ENCODE results near the gene GGN. TPM values are rescaled to one million over a fixed set of nuclear protein-coding genes. Genes with fewer than 3 reads are reported as not detected.

Gene GGN
- total RNA-seq, 1 donor from 2014 or later, result not detected

- Histone ChIP-seq H3K27me3 (peaks cover 31% of the 10 kb centered on the region), H3K27ac (no peak overlapping the region), H3K4me1 (peaks cover 10% of the 10 kb centered on the region), H3K36me3 (peaks cover 1% of the 10 kb centered on the region), H3K9me3 (no peaks in the 10 kb centered on the region), H3K4me3 (no peak overlapping the region)
- ATAC-seq (no peak), DNase-seq (no peak)
- intact Hi-C loops (cut with DNase I), result no loop called here
- TF ChIP-seq, protein P1, sequence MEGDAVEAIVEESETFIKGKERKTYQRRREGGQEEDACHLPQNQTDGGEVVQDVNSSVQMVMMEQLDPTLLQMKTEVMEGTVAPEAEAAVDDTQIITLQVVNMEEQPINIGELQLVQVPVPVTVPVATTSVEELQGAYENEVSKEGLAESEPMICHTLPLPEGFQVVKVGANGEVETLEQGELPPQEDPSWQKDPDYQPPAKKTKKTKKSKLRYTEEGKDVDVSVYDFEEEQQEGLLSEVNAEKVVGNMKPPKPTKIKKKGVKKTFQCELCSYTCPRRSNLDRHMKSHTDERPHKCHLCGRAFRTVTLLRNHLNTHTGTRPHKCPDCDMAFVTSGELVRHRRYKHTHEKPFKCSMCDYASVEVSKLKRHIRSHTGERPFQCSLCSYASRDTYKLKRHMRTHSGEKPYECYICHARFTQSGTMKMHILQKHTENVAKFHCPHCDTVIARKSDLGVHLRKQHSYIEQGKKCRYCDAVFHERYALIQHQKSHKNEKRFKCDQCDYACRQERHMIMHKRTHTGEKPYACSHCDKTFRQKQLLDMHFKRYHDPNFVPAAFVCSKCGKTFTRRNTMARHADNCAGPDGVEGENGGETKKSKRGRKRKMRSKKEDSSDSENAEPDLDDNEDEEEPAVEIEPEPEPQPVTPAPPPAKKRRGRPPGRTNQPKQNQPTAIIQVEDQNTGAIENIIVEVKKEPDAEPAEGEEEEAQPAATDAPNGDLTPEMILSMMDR (IDR thresholded peaks at IDR 0.05), result no peak
Observed at GRCh38 chr19:38401148-38401547, 13.3 kb upstream of the GGN start.

DNA sequence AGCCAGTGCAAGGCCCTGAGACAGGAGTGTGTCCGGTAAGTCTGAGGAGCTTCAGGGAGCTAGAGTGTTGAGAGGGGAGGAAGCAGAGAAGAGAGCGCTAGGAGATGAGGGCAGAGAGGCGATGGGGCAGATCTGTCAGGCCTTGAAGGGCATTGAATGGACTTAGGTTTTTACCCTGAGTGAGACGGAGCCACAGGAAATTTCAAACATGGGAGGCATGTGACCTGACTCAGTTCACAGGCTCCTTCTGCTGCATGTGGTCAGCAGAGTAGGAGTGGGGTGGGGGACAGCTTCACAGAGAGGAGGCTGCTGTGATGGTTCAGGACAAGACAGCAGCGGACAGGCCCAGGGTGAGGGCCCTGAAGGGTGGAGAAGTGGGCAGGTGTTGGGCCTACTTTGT is 12.5 kb upstream of the GGN start:
- H3K27ac ChIP-seq, result no peak overlapping the region
- TF ChIP-seq, protein P1 (IDR thresholded peaks at IDR 0.05), result no peak
- no peaks in the 10 kb centered on the region for H3K9me3 ChIP-seq
- ATAC-seq (no peak), DNase-seq (no peak)
- peaks cover 39% of the 10 kb centered on the region for H3K27me3 ChIP-seq
- intact Hi-C loops (cut with DNase I), result no loop called here
- no peaks in the 10 kb centered on the region for H3K36me3 ChIP-seq
- no peak overlapping the region for H3K4me3 ChIP-seq
- peaks cover 10% of the 10 kb centered on the region for H3K4me1 ChIP-seq

DNA sequence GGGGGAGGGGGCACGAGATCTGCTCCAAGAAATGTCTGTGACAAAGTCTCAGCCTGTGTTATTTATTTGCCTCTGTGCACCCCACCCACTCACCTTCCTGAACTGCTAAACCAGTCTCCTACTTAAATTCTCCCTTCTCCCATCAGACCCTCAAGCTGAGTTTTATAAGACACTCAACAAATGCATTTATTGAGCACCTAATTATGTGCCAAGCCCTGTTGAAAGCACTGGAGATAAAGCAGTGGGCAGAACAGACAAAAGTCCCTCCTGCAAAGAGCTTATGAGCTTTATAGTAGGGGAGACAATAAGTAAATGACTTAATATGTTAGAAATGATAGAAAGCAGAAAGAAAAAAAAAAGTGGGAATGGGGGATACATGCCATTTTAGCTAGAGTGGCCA is 11.7 kb upstream of the GGN start:
- intact Hi-C loops (cut with DNase I), result no loop called here
- H3K27ac ChIP-seq, result no peak overlapping the region
- H3K4me3 ChIP-seq, result no peak overlapping the region
- no peak for DNase-seq
- no peaks in the 10 kb centered on the region for H3K9me3 ChIP-seq
- no peaks in the 10 kb centered on the region for H3K36me3 ChIP-seq
- no peak for ATAC-seq
- TF ChIP-seq, protein P1 (IDR thresholded peaks at IDR 0.05), result no peak
- peaks cover 9% of the 10 kb centered on the region for H3K4me1 ChIP-seq
- H3K27me3 ChIP-seq, result peaks cover 45% of the 10 kb centered on the region

DNA sequence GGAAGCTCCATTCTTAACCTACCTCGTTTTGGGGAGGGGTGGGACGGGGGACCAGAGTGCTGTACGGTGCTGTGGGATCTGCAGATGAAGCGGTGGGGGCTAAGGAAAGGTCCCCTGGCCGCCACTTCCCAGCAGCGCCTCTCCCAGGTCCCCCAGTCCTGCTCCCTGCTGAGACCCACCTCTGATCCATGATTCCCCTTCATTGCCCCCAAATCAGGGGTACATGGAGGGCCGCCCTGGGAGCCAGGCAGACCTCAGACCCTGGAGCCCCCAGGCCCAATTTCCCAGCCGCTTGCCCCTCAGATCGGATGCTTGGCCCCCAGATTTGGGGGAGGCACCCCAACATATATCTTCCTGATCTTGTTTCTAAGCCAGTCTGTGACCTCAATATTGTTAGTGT is 11.2 kb upstream of the GGN start:
- H3K36me3 ChIP-seq, result no peaks in the 10 kb centered on the region
- H3K27ac ChIP-seq, result no peak overlapping the region
- DNase-seq (no peak), ATAC-seq (no peak)
- peaks cover 49% of the 10 kb centered on the region for H3K27me3 ChIP-seq
- TF ChIP-seq, protein P1 (IDR thresholded peaks at IDR 0.05), result no peak
- no peak overlapping the region for H3K4me3 ChIP-seq
- no peaks in the 10 kb centered on the region for H3K9me3 ChIP-seq
- intact Hi-C loops (cut with DNase I), result no loop called here
- peaks cover 4% of the 10 kb centered on the region for H3K4me1 ChIP-seq

- intact Hi-C loops (cut with DNase I), result no loop called here
- TF ChIP-seq, protein P1 (IDR thresholded peaks at IDR 0.05), result no peak
- H3K36me3 ChIP-seq, result no peaks in the 10 kb centered on the region
- peak; percentile 20 for ATAC-seq
- DNase-seq, result no peak
- H3K4me1 ChIP-seq, result no peaks in the 10 kb centered on the region
- H3K4me3 ChIP-seq, result peak overlapping the region; percentile 25
- H3K27me3 ChIP-seq, result peaks cover 47% of the 10 kb centered on the region
- no peaks in the 10 kb centered on the region for H3K9me3 ChIP-seq
- H3K27ac ChIP-seq, result no peak overlapping the region
Observed at GRCh38 chr19:38395381-38396114, 7.7 kb upstream of the GGN start.
